ENCODE measurements around the gene CRYBA1. TPM values are rescaled to one million over a fixed set of nuclear protein-coding genes. Genes with fewer than 3 reads are reported as not detected.

CRYBA1 gene
- total RNA-seq, 1 experiment from 2014 or later = not detected

DNA sequence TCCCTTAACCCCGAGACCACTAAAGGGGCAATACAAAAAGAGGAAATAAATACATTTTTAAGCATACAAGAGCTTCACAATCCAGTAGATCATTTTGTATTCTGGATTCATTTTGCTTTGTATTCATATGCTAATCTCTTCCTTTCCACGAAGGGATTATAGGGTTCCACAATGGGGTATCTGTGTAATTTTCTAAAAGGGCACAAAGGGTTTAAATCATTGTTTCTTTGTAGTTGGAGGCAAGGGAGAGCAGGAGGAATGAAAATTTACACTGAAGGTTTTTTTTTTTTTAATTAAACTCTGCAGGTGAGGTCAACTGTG is 47.9 kb downstream of the CRYBA1 start:
- Histone ChIP-seq H3K9me3 (ENCODE audit: control insufficient read depth in 1 of 2, insufficient read depth in 1 of 2, low read depth in 1 of 2, low read length in 2 of 2) (no peaks in the 10 kb centered on the region), H3K27me3 (ENCODE audit: insufficient read depth, low read length) (no peaks in the 10 kb centered on the region), H3K4me3 (replicated peaks in 1 of 2; ENCODE audit: low read depth in 1 of 2, low read length in 2 of 2) (peak overlapping the region; percentile 97), H3K36me3 (ENCODE audit: control insufficient read depth in 1 of 2, insufficient read depth in 2 of 2, low read length in 2 of 2) (peaks cover 2 to 6% of the 10 kb centered on the region in 2 experiments; a peak in 1 of 4 replicates), H2AFZ (ENCODE audit: low read depth, low read length, poor library complexity, severe bottlenecking) (peak overlapping the region; percentile 83), H3K27ac (ENCODE audit: low read depth, low read length) (peak overlapping the region; percentile 97), H4K20me1 (ENCODE audit: insufficient read depth) (peaks cover 18% of the 10 kb centered on the region; the same call in 1 of the 2 replicates), H3K4me1 (ENCODE audit: control insufficient read depth in 1 of 2, insufficient read depth in 2 of 2, low read length in 2 of 2) (peaks cover 11 to 19% of the 10 kb centered on the region in 2 experiments; a peak in 3 of 4 replicates), H3K79me2 (ENCODE audit: insufficient read depth, low read length) (peaks cover 43% of the 10 kb centered on the region), H3K9ac (ENCODE audit: low read length) (peak overlapping the region; percentile 94), H3K9me2 (ENCODE audit: insufficient read depth) (no peaks in the 10 kb centered on the region), H3K4me2 (ENCODE audit: low read length) (peak overlapping the region; percentile 95)
- DNase-seq (ENCODE audit: low read depth, low spot score) (no peak), ATAC-seq (no peak)
- intact Hi-C loops (cut with micrococcal nuclease) = no loop called here
- BruUV-seq (replicated peaks) = TSS peak; percentile 98
- ChIA-PET POLR2A (interaction anchor here (0.6 to 1.9 kb wide), 27 partner anchors 9 to 170 kb away, joined by 3 to 14 read pairs (median 4); partner anchors contain the start of gene MYO18A), CTCF (interaction anchor here (0.9 to 1.3 kb wide), 5 partner anchors 75 to 298 kb away, joined by 3 to 5 read pairs (median 4); no protein-coding TSS in a partner anchor), RAD21 (ENCODE audit: low non-redundant PET in 1 of 2, low total read pairs in 2 of 2, uncharacterized antibody in 2 of 2, unreplicated experiment in 2 of 2) (no interaction called here)
- no peak for TF ChIP-seq ZFX (IDR thresholded peaks at IDR 0.05)
- TF ChIP-seq POLR2AphosphoS5 (IDR thresholded peaks at IDR 0.05; ENCODE audit: low read depth, low read length) = no peak
- TF ChIP-seq CEBPB (IDR thresholded peaks at IDR 0.05; ENCODE audit: low read depth) = no peak
- TF ChIP-seq RAD21 (IDR thresholded peaks at IDR 0.05; ENCODE audit: low read depth) = no peak

DNA sequence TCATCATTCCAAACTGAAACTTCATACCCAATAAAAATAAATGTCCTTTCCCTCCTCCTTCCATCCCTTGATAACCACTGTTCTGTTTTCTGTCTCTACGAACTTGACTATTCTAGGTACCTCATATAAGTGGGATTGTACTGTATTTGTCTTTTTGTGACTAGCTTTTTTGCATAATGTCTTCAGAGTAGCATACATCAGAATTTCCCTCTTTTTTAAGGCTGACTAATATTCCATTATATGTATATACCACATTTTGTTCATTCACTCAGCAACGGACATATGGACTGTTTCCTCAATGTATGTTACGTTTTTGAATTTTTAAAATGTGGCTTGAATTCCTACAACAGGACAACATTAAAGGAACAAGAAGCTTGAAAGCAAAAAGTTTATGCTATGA is 48.8 kb downstream of the CRYBA1 start:
- DNase-seq (ENCODE audit: low read depth, low spot score) (no peak), ATAC-seq (no peak)
- POLR2A ChIA-PET = no interaction called here
- RAD21 ChIA-PET (ENCODE audit: low non-redundant PET in 1 of 2, low total read pairs in 2 of 2, uncharacterized antibody in 2 of 2, unreplicated experiment in 2 of 2) = no interaction called here
- H3K4me3 ChIP-seq (replicated peaks in 1 of 2; ENCODE audit: low read depth in 1 of 2, low read length in 2 of 2) = no peak overlapping the region
- no peak overlapping the region for H2AFZ ChIP-seq (ENCODE audit: low read depth, low read length, poor library complexity, severe bottlenecking)
- H3K9me3 ChIP-seq (ENCODE audit: control insufficient read depth in 1 of 2, insufficient read depth in 1 of 2, low read depth in 1 of 2, low read length in 2 of 2) = no peaks in the 10 kb centered on the region
- no TSS peak for BruUV-seq (replicated peaks)
- peaks cover 34% of the 10 kb centered on the region for H3K79me2 ChIP-seq (ENCODE audit: insufficient read depth, low read length)
- H3K4me2 ChIP-seq (ENCODE audit: low read length) = no peak overlapping the region
- no peak overlapping the region for H3K27ac ChIP-seq (ENCODE audit: low read depth, low read length)
- intact Hi-C loops (cut with micrococcal nuclease) = no loop called here
- 0 out of 4 replicates have a peak, but pooled peaks cover 0 to under 1% of the 10 kb centered on the region in 2 experiments for H3K36me3 ChIP-seq (ENCODE audit: control insufficient read depth in 1 of 2, insufficient read depth in 2 of 2, low read length in 2 of 2)
- H3K27me3 ChIP-seq (ENCODE audit: insufficient read depth, low read length) = no peaks in the 10 kb centered on the region
- peaks cover 11 to 19% of the 10 kb centered on the region in 2 experiments; a peak in 3 of 4 replicates for H3K4me1 ChIP-seq (ENCODE audit: control insufficient read depth in 1 of 2, insufficient read depth in 2 of 2, low read length in 2 of 2)
- no peak overlapping the region for H3K9ac ChIP-seq (ENCODE audit: low read length)
- no peaks in the 10 kb centered on the region for H3K9me2 ChIP-seq (ENCODE audit: insufficient read depth)
- H4K20me1 ChIP-seq (ENCODE audit: insufficient read depth) = peaks cover 10% of the 10 kb centered on the region; the same call in 1 of the 2 replicates
- CTCF ChIA-PET = no interaction called here
- TF ChIP-seq EGR1 (IDR thresholded peaks at IDR 0.05; ENCODE audit: low read depth) = no peak
- no peak for TF ChIP-seq ZNF274 (IDR thresholded peaks at IDR 0.05; ENCODE audit: low read depth, low read length)
- TF ChIP-seq POLR2A (IDR thresholded peaks at IDR 0.05; ENCODE audit: borderline replicate concordance, extremely low read depth, insufficient read depth, insufficient read length) = no peak
- no peak for TF ChIP-seq EZH2phosphoT487 (IDR thresholded peaks at IDR 0.05; ENCODE audit: borderline replicate concordance)
- TF ChIP-seq, protein P1, sequence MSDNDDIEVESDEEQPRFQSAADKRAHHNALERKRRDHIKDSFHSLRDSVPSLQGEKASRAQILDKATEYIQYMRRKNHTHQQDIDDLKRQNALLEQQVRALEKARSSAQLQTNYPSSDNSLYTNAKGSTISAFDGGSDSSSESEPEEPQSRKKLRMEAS (IDR thresholded peaks at IDR 0.05) = no peak
- no peak for TF ChIP-seq SP1 (IDR thresholded peaks at IDR 0.05; ENCODE audit: low read depth)
- TF ChIP-seq JUND (IDR thresholded peaks at IDR 0.05) = no peak
- no peak for TF ChIP-seq CEBPB (IDR thresholded peaks at IDR 0.05; ENCODE audit: low read depth)
- TF ChIP-seq, protein P2, sequence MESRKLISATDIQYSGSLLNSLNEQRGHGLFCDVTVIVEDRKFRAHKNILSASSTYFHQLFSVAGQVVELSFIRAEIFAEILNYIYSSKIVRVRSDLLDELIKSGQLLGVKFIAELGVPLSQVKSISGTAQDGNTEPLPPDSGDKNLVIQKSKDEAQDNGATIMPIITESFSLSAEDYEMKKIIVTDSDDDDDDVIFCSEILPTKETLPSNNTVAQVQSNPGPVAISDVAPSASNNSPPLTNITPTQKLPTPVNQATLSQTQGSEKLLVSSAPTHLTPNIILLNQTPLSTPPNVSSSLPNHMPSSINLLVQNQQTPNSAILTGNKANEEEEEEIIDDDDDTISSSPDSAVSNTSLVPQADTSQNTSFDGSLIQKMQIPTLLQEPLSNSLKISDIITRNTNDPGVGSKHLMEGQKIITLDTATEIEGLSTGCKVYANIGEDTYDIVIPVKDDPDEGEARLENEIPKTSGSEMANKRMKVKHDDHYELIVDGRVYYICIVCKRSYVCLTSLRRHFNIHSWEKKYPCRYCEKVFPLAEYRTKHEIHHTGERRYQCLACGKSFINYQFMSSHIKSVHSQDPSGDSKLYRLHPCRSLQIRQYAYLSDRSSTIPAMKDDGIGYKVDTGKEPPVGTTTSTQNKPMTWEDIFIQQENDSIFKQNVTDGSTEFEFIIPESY (IDR thresholded peaks at IDR 0.05; ENCODE audit: extremely low read depth, insufficient replicate concordance, low read length) = no peak
- TF ChIP-seq, protein P3, sequence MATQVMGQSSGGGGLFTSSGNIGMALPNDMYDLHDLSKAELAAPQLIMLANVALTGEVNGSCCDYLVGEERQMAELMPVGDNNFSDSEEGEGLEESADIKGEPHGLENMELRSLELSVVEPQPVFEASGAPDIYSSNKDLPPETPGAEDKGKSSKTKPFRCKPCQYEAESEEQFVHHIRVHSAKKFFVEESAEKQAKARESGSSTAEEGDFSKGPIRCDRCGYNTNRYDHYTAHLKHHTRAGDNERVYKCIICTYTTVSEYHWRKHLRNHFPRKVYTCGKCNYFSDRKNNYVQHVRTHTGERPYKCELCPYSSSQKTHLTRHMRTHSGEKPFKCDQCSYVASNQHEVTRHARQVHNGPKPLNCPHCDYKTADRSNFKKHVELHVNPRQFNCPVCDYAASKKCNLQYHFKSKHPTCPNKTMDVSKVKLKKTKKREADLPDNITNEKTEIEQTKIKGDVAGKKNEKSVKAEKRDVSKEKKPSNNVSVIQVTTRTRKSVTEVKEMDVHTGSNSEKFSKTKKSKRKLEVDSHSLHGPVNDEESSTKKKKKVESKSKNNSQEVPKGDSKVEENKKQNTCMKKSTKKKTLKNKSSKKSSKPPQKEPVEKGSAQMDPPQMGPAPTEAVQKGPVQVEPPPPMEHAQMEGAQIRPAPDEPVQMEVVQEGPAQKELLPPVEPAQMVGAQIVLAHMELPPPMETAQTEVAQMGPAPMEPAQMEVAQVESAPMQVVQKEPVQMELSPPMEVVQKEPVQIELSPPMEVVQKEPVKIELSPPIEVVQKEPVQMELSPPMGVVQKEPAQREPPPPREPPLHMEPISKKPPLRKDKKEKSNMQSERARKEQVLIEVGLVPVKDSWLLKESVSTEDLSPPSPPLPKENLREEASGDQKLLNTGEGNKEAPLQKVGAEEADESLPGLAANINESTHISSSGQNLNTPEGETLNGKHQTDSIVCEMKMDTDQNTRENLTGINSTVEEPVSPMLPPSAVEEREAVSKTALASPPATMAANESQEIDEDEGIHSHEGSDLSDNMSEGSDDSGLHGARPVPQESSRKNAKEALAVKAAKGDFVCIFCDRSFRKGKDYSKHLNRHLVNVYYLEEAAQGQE (IDR thresholded peaks at IDR 0.05; ENCODE audit: low read depth) = no peak
- TF ChIP-seq FOSL1 (IDR thresholded peaks at IDR 0.05; ENCODE audit: low read depth) = no peak
- TF ChIP-seq CBX3 (IDR thresholded peaks at IDR 0.05; ENCODE audit: low read depth) = no peak
- TF ChIP-seq ELF1 (IDR thresholded peaks at IDR 0.05; ENCODE audit: borderline replicate concordance, low read depth) = no peak
- TF ChIP-seq POLR2AphosphoS5 (IDR thresholded peaks at IDR 0.05; ENCODE audit: low read depth, low read length) = no peak
- TF ChIP-seq TCF7L2 (IDR thresholded peaks at IDR 0.05; ENCODE audit: borderline replicate concordance, extremely low read depth, insufficient read depth, insufficient read length) = no peak
